HepG2 (cell line): ENCODE data around the gene SPIB. TPM values are rescaled to one million over a fixed set of nuclear protein-coding genes. Genes with fewer than 3 reads are reported as not detected.
A peak's percentile ranks its signal among the peaks of the same experiment; 100 is the strongest.

Experiments used
- BATF2 ChIP-seq: sonication (generic); formaldehyde crosslinking; IDR thresholded peaks from 2 replicates; pipeline ENCODE4 v1.8.0; 2022; ENCODE audit warnings: mild to moderate bottlenecking, missing genetic modification reagents, moderate library complexity
- CCDC6 ChIP-seq: sonication (generic); formaldehyde crosslinking; IDR thresholded peaks from 2 replicates; pipeline ENCODE4 v1.8.1; 2022; ENCODE audit warnings: mild to moderate bottlenecking, missing genetic modification reagents, moderate library complexity
- FOXJ3 ChIP-seq: sonication (generic); formaldehyde crosslinking; IDR thresholded peaks from 2 replicates; pipeline ENCODE4 v1.4.0; 2020; ENCODE audit warnings: missing genetic modification reagents, mild to moderate bottlenecking, borderline replicate concordance
- GATAD2A ChIP-seq: IDR thresholded peaks from 2 replicates; pipeline ENCODE4 v1.6.1; 2016
- HOXA7 ChIP-seq: sonication (generic); formaldehyde crosslinking; IDR thresholded peaks from 2 replicates; pipeline ENCODE4 v1.8.1; 2022; ENCODE audit warnings: mild to moderate bottlenecking, missing genetic modification reagents, moderate library complexity
- ISL2 ChIP-seq: sonication (generic); formaldehyde crosslinking; IDR thresholded peaks from 2 replicates; pipeline ENCODE4 v1.5.0; 2020; ENCODE audit warnings: missing genetic modification reagents
- KLF13 ChIP-seq: sonication (generic); formaldehyde crosslinking; IDR thresholded peaks from 2 replicates; pipeline ENCODE4 v1.4.0; 2020; ENCODE audit warnings: mild to moderate bottlenecking, missing genetic modification reagents
- NFKBIZ ChIP-seq: IDR thresholded peaks from 2 replicates; pipeline ENCODE4 v1.6.1; 2018; ENCODE audit warnings: missing genetic modification reagents, missing compliant biosample characterization
- PREB ChIP-seq: sonication (generic); formaldehyde crosslinking; IDR thresholded peaks from 2 replicates; pipeline ENCODE4 v1.4.0; 2020; ENCODE audit warnings: missing genetic modification reagents
- RCOR2 ChIP-seq: IDR thresholded peaks from 2 replicates; pipeline ENCODE4 v1.6.1; 2016; ENCODE audit warnings: missing biosample characterization, missing genetic modification reagents
- SP2 ChIP-seq: sonication (generic); formaldehyde crosslinking; IDR thresholded peaks from 2 replicates; pipeline ENCODE4 v1.5.1; 2020; ENCODE audit warnings: mild to moderate bottlenecking, missing genetic modification reagents
- XBP1 ChIP-seq: sonication (generic); formaldehyde crosslinking; IDR thresholded peaks from 2 replicates; pipeline ENCODE4 v1.5.0; 2020; ENCODE audit warnings: missing genetic modification reagents
- YEATS2 ChIP-seq: sonication (generic); formaldehyde crosslinking; IDR thresholded peaks from 2 replicates; pipeline ENCODE4 v1.4.0; 2020; ENCODE audit warnings: missing genetic modification reagents, borderline replicate concordance
- ZNF274 ChIP-seq: sonication (generic); formaldehyde crosslinking; IDR thresholded peaks from 2 replicates; pipeline ENCODE4 v1.5.1; 2020; ENCODE audit warnings: mild to moderate bottlenecking, missing genetic modification reagents
- ZNF282 ChIP-seq: fragments of 450-650 bp; IDR thresholded peaks from 2 replicates; pipeline ENCODE4 v1.6.1; 2018; ENCODE audit not compliant: partially characterized antibody
- ZNF557 ChIP-seq: sonication (generic); formaldehyde crosslinking; IDR thresholded peaks from 2 replicates; pipeline ENCODE4 v1.4.0; 2020; ENCODE audit warnings: missing genetic modification reagents
- ZNF569 ChIP-seq: sonication (generic); formaldehyde crosslinking; IDR thresholded peaks from 2 replicates; pipeline ENCODE4 v1.5.0; 2020; ENCODE audit warnings: mild to moderate bottlenecking, missing genetic modification reagents, moderate library complexity, borderline replicate concordance
- ZNF629 ChIP-seq: sonication (generic); formaldehyde crosslinking; conservative IDR thresholded peaks from 2 replicates; pipeline ENCODE4 v1.5.0; 2020; ENCODE audit warnings: missing genetic modification reagents
- ZNF652 ChIP-seq: IDR thresholded peaks from 2 replicates; pipeline ENCODE4 v1.6.1; 2016; ENCODE audit warnings: low read depth, borderline replicate concordance
- ZNF713 ChIP-seq: sonication (generic); formaldehyde crosslinking; IDR thresholded peaks from 2 replicates; pipeline ENCODE4 v1.4.0; 2020; ENCODE audit warnings: mild to moderate bottlenecking, missing genetic modification reagents
- polyA plus RNA-seq, 8 experiments: library from polyadenylated mRNA; depleted of rRNA in 3 of 8; stranded (reverse) in 7 of 8; unstranded in 1 of 8; fragments of >200 nt; fragmentation: Illumina TruSeq in 4 of 8; extraction: Trizol in 4 of 8; gene quantifications; 2 replicates each; pipeline versions ENCODE4 v1.2.1 to v1.2.3, GENCODE V29; 2011 to 2016; ENCODE audit warnings: low read depth in 4 of 8, missing spikeins in 1 of 8, mixed read lengths in 1 of 8; ENCODE audit not compliant: insufficient read depth in 1 of 8
- total RNA-seq, 5 experiments: library from RNA; depleted of rRNA; stranded (reverse); fragments of >200 nt; fragmentation: Illumina TruSeq; extraction: Trizol; gene quantifications; 2 replicates each; pipeline ENCODE4 v1.2.3, GENCODE V29; 2016; ENCODE audit warnings: low read depth in 1 of 5
- TF ChIP-seq, protein P1 (sequence below): sonication (generic); formaldehyde crosslinking; IDR thresholded peaks from 2 replicates; pipeline ENCODE4 v1.4.0; 2020; ENCODE audit warnings: missing genetic modification reagents
- TF ChIP-seq, protein P2 (sequence below): IDR thresholded peaks from 2 replicates; pipeline ENCODE4 v1.6.1; 2016; ENCODE audit warnings: control low read depth
- TF ChIP-seq, protein P3 (sequence below): sonication (generic); formaldehyde crosslinking; IDR thresholded peaks from 2 replicates; pipeline ENCODE4 v1.5.0; 2020; ENCODE audit warnings: mild to moderate bottlenecking, missing genetic modification reagents, borderline replicate concordance

SPIB gene
- total and polyA plus RNA-seq, 2 of the 13 experiments (the other 11 are each of a cell fraction or from before 2014, with no cell fraction given) = 0.04 TPM; not detected in 1

- TF ChIP-seq, protein P1, sequence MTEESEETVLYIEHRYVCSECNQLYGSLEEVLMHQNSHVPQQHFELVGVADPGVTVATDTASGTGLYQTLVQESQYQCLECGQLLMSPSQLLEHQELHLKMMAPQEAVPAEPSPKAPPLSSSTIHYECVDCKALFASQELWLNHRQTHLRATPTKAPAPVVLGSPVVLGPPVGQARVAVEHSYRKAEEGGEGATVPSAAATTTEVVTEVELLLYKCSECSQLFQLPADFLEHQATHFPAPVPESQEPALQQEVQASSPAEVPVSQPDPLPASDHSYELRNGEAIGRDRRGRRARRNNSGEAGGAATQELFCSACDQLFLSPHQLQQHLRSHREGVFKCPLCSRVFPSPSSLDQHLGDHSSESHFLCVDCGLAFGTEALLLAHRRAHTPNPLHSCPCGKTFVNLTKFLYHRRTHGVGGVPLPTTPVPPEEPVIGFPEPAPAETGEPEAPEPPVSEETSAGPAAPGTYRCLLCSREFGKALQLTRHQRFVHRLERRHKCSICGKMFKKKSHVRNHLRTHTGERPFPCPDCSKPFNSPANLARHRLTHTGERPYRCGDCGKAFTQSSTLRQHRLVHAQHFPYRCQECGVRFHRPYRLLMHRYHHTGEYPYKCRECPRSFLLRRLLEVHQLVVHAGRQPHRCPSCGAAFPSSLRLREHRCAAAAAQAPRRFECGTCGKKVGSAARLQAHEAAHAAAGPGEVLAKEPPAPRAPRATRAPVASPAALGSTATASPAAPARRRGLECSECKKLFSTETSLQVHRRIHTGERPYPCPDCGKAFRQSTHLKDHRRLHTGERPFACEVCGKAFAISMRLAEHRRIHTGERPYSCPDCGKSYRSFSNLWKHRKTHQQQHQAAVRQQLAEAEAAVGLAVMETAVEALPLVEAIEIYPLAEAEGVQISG = peak; percentile 95
- peak; percentile 70; the same call in 1 of the 2 replicates for TF ChIP-seq FOXJ3 (CRISPR knock-in tag)
- TF ChIP-seq, protein P2, sequence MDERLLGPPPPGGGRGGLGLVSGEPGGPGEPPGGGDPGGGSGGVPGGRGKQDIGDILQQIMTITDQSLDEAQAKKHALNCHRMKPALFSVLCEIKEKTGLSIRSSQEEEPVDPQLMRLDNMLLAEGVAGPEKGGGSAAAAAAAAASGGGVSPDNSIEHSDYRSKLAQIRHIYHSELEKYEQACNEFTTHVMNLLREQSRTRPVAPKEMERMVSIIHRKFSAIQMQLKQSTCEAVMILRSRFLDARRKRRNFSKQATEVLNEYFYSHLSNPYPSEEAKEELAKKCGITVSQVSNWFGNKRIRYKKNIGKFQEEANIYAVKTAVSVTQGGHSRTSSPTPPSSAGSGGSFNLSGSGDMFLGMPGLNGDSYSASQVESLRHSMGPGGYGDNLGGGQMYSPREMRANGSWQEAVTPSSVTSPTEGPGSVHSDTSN (CRISPR knock-in tag) = no peak
- TF ChIP-seq, protein P3, sequence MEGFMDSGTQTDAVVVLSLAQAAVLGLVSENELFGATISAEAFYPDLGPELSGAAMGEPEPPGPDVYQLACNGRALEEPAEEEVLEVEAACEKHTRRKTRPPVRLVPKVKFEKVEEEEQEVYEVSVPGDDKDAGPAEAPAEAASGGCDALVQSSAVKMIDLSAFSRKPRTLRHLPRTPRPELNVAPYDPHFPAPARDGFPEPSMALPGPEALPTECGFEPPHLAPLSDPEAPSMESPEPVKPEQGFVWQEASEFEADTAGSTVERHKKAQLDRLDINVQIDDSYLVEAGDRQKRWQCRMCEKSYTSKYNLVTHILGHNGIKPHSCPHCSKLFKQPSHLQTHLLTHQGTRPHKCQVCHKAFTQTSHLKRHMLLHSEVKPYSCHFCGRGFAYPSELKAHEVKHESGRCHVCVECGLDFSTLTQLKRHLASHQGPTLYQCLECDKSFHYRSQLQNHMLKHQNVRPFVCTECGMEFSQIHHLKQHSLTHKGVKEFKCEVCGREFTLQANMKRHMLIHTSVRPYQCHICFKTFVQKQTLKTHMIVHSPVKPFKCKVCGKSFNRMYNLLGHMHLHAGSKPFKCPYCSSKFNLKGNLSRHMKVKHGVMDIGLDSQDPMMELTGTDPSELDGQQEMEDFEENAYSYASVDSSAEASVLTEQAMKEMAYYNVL = 0 out of 2 replicates have a peak, but pooled peaks have one; percentile 10
- peak; percentile 65; the same call in 1 of the 2 replicates for TF ChIP-seq NFKBIZ (CRISPR knock-in tag)
- peak; percentile 86 for TF ChIP-seq ZNF629 (CRISPR knock-in tag)
- no peak for TF ChIP-seq RCOR2
- peak; percentile 67 for TF ChIP-seq ISL2 (CRISPR knock-in tag)
- TF ChIP-seq KLF13 (CRISPR knock-in tag) = no peak; the same call in 1 of the 2 replicates
- peak; percentile 59; the same call in 1 of the 2 replicates for TF ChIP-seq ZNF274 (CRISPR knock-in tag)
- TF ChIP-seq XBP1 = no peak
- no peak for TF ChIP-seq HOXA7 (CRISPR knock-in tag)
- peak; percentile 72 for TF ChIP-seq SP2 (CRISPR knock-in tag)
- peak; percentile 95 for TF ChIP-seq YEATS2 (CRISPR knock-in tag)
- TF ChIP-seq ZNF652 (CRISPR knock-in tag) = no peak
- TF ChIP-seq PREB (CRISPR knock-in tag) = no peak
- no peak for TF ChIP-seq ZNF557 (CRISPR knock-in tag)
- peak; percentile 70; the same call in 1 of the 2 replicates for TF ChIP-seq CCDC6 (CRISPR knock-in tag)
- no peak for TF ChIP-seq ZNF713
- TF ChIP-seq ZNF569 (CRISPR knock-in tag) = no peak
- TF ChIP-seq GATAD2A = peak; percentile 75; the same call in 1 of the 2 replicates
- no peak for TF ChIP-seq BATF2 (CRISPR knock-in tag)
- no peak for TF ChIP-seq ZNF282
Measured at GRCh38 chr19:50376166-50377050, 42.3 kb upstream of the SPIB start, which contains the start of gene NR1H2 (continued).
